Tibial nerve (tissue), 4 donors: ENCODE results near the gene DHRSX. TPM values are rescaled to one million over a fixed set of nuclear protein-coding genes. Genes with fewer than 3 reads are reported as not detected.
A peak's percentile ranks its signal among the peaks of the same experiment; 100 is the strongest.
"Not testable (repeated sequence)": the region's sequence is repeated elsewhere in the genome, so short reads cannot be mapped to it uniquely, and the experiment has no call there.

Experiments
- DNase-seq, 2 donors: peaks; one replicate each; pipeline ENCODE4 v3.0.0-alpha.2; 2019; ENCODE audit warnings: low spot score in 2 of 2
- H3K27ac ChIP-seq, 4 donors: fragments of 200-600 bp; sonication (generic) in 3 of 4; one replicate each; pipeline ENCODE4 v1.5.1; 2017 to 2019; ENCODE audit warnings: mild to moderate bottlenecking in 1 of 4
- H3K27me3 ChIP-seq, 2 donors: fragments of 200-600 bp; sonication (generic) in 1 of 2; one replicate each; pipeline versions ENCODE4 v1.5.1 to v1.6.0; 2017 to 2019
- H3K36me3 ChIP-seq, 3 donors: fragments of 200-600 bp; sonication (generic); one replicate each; pipeline ENCODE4 v1.5.1; 2018 to 2019
- H3K4me1 ChIP-seq, 4 donors: fragments of 200-600 bp; sonication (generic) in 3 of 4; one replicate each; pipeline ENCODE4 v1.5.1; 2017 to 2019
- H3K4me3 ChIP-seq, 4 donors: fragments of 200-600 bp; sonication (generic) in 3 of 4; one replicate each; pipeline ENCODE4 v1.5.1; 2017 to 2019; ENCODE audit warnings: mild to moderate bottlenecking in 1 of 4, moderate library complexity in 1 of 4
- H3K9me3 ChIP-seq, 4 donors: fragments of 200-600 bp; sonication (generic) in 3 of 4; one replicate each; pipeline ENCODE4 v1.5.1; 2017 to 2019
- EP300 ChIP-seq, 2 donors: sonication (generic); formaldehyde crosslinking; IDR thresholded peaks; one replicate each; pipeline ENCODE4 v1.6.1; 2017; ENCODE audit warnings: antibody characterized with exemption in 2 of 2, mild to moderate bottlenecking in 1 of 2
- POLR2A ChIP-seq, 2 donors: fragments of 450-650 bp; IDR thresholded peaks; one replicate each; pipeline ENCODE4 v1.6.1; 2017; ENCODE audit warnings: antibody characterized with exemption in 2 of 2, mild to moderate bottlenecking in 2 of 2, moderate library complexity in 2 of 2
- WGBS, 2 donors: methylation state at CpG; one replicate each; pipeline ENCODE4 v1.1.5; 2018; 5-methylcytosine and 5-hydroxymethylcytosine counted together
- total RNA-seq, 4 donors: library from RNA; depleted of rRNA; stranded (reverse); fragments of >200 nt; gene quantifications; one replicate each; pipeline ENCODE4 v1.1.0, GENCODE V29; 2016
- TF ChIP-seq, protein P1 (sequence below), 5 experiments: fragments of 200-600 bp in 3 of 5; fragments of 450-650 bp in 2 of 5; sonication (generic) in 3 of 5; IDR thresholded peaks; one replicate each; pipeline ENCODE4 v1.5.1; 2016 to 2019; ENCODE audit warnings: antibody characterized with exemption in 5 of 5, mild to moderate bottlenecking in 3 of 5, moderate library complexity in 2 of 5

Gene DHRSX
- total RNA-seq, 4 donors from 2014 or later, result 20.3 to 44.3 (median 31.7) TPM

DNA sequence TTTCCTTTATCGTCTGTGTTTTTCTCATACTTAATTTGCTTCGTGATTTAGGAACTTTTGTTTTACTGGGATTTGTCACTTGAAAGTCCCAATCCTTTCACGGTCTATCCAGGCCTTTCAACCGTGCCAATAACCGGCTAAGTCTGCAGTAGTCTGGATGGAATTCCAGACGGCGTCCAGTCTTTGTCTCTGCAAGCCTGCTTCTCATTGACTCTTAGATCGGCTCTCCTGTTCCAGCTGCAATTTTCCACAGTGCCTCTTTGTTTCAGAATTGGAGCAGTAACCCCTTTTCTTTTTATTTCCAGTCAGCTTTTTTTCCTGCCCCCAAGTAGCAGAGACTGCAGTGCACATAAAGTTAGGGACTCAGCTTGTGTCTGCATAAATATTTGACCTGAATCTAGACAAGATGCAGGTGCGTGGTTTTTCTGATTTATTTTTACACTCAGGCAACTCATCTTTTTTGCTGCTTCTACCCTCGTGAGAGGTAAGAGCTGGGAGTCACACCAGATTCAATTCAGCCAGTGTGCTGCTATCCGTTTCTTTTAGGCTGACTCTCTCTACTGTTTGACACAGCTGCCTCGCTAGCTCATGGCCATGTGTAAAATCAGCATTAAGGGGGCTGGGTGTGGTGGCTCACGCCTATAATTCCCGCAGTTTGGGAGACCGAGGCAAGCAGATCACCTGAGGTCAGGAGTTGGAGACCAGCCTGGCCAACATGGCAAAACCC, 37.4 kb upstream of the DHRSX start:
- H3K4me1 ChIP-seq, result peaks cover 0 to 20% (median 0%) of the 10 kb centered on the region in 4 donors
- WGBS, 2 donors, result 32 to 35% methylated on average over 15 of the region's 15 CpGs
- DNase-seq, result peak in 1 of 2 donors; percentile 14
- H3K36me3 ChIP-seq, result no peaks in the 10 kb centered on the region
- H3K27me3 ChIP-seq, result no peaks in the 10 kb centered on the region
- H3K9me3 ChIP-seq, result no peaks in the 10 kb centered on the region
- TF ChIP-seq, protein P1, sequence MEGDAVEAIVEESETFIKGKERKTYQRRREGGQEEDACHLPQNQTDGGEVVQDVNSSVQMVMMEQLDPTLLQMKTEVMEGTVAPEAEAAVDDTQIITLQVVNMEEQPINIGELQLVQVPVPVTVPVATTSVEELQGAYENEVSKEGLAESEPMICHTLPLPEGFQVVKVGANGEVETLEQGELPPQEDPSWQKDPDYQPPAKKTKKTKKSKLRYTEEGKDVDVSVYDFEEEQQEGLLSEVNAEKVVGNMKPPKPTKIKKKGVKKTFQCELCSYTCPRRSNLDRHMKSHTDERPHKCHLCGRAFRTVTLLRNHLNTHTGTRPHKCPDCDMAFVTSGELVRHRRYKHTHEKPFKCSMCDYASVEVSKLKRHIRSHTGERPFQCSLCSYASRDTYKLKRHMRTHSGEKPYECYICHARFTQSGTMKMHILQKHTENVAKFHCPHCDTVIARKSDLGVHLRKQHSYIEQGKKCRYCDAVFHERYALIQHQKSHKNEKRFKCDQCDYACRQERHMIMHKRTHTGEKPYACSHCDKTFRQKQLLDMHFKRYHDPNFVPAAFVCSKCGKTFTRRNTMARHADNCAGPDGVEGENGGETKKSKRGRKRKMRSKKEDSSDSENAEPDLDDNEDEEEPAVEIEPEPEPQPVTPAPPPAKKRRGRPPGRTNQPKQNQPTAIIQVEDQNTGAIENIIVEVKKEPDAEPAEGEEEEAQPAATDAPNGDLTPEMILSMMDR (IDR thresholded peaks at IDR 0.05), result no peak
- TF ChIP-seq POLR2A (IDR thresholded peaks at IDR 0.05) (no peak), EP300 (IDR thresholded peaks at IDR 0.05) (no peak)
- H3K27ac ChIP-seq, result no peak overlapping the region
- no peak overlapping the region for H3K4me3 ChIP-seq

DNA sequence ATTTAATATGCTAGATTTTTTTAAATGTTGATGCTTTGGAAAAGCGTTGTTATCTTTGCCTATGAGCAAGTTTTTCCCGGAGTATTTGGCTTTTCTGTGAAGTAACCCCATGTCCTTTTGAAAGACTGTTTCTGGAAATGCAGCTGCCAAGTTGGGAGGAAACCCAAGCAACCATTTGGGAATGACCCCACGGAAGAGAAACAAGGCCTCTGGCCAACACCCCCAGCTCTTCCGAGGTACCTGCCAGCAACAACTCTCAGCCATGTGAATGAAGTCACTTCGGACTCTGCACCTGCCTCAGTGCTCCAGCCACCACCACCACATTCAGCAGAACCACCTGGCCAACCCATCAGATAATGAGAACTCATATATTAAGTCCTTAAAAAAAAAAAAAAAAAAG, 36.2 kb upstream of the DHRSX start:
- peaks cover 0 to 20% (median 0%) of the 10 kb centered on the region in 4 donors for H3K4me1 ChIP-seq
- no peak overlapping the region for H3K4me3 ChIP-seq
- TF ChIP-seq, protein P1 (IDR thresholded peaks at IDR 0.05), result no peak
- TF ChIP-seq POLR2A (IDR thresholded peaks at IDR 0.05) (no peak), EP300 (IDR thresholded peaks at IDR 0.05) (no peak)
- H3K27me3 ChIP-seq, result peaks cover 0 to 6% of the 10 kb centered on the region in 2 donors
- 38 to 39% methylated on average over 5 of the region's 5 CpGs for WGBS, 2 donors
- DNase-seq, result peak in 1 of 2 donors; percentile 6
- no peak overlapping the region for H3K27ac ChIP-seq
- no peaks in the 10 kb centered on the region for H3K9me3 ChIP-seq
- H3K36me3 ChIP-seq, result no peaks in the 10 kb centered on the region

DNA sequence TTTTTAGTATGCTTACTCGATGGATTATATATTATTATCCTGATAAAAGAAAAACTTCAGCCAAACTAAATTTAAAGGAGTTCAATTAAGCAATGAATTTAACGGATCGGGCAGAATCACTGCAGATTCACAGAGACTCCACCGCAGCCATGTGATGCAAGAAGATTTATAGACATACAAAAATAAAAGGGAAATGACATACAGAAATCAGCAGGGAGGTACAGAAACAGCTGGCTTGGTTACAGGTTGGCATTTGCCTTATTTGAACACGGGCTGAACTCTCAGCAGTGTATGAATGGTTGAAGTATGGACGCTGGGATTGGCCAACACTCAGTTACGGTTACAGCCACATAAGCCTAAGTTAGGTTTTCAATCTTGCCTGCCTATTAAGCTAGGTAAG, 35.4 kb upstream of the DHRSX start:
- no peaks in the 10 kb centered on the region for H3K9me3 ChIP-seq
- no peaks in the 10 kb centered on the region for H3K36me3 ChIP-seq
- 89 to 93% methylated on average over 7 of the region's 7 CpGs for WGBS, 2 donors
- H3K27me3 ChIP-seq, result peaks cover 0 to 6% of the 10 kb centered on the region in 2 donors
- peaks cover 0 to 20% (median 0%) of the 10 kb centered on the region in 4 donors for H3K4me1 ChIP-seq
- H3K27ac ChIP-seq, result no peak overlapping the region
- no peak for DNase-seq
- TF ChIP-seq, protein P1 (IDR thresholded peaks at IDR 0.05), result no peak
- no peak for TF ChIP-seq POLR2A (IDR thresholded peaks at IDR 0.05)
- TF ChIP-seq EP300 (IDR thresholded peaks at IDR 0.05), result no peak
- H3K4me3 ChIP-seq, result no peak overlapping the region

DNA sequence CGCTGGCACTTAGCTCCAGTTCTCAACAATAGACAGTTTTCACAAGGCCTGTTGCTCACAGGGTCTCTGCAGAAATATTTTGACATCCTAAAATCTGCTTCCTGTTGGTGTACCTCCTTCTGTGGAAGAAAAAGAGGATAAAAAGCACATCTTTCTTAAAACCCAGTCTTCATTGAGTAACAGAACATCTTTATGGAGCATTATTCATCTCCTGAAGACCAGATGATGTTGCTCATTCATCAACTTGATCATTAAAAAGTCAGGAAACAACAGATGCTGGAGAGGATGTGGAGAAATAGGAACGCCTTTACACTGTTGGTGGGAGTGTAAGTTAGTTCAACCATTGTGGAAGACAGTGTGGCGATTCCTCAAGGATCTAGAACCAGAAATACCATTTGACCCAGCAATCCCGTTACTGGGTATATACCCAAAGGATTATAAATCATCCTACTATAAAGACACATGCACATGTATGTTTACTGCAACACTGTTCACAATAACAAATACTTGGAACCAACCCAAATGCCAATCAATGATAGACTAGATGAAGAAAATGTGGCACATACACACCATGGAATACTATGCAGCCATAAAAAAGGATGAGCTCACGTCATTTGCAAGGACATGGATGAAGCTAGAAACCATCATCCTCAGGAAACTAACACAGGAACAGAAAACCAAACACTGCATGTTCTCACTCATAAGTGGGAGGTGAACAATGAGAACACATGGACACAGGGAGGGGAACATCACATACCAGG, 33.7 kb upstream of the DHRSX start:
- H3K36me3 ChIP-seq, H3K27ac ChIP-seq, H3K4me3 ChIP-seq, H3K27me3 ChIP-seq, DNase-seq, H3K9me3 ChIP-seq: not testable (repeated sequence)
- peaks cover 0 to 20% (median 0%) of the 10 kb centered on the region in 4 donors for H3K4me1 ChIP-seq
- 57 to 63% methylated on average over 5 of the region's 5 CpGs for WGBS, 2 donors

DNA sequence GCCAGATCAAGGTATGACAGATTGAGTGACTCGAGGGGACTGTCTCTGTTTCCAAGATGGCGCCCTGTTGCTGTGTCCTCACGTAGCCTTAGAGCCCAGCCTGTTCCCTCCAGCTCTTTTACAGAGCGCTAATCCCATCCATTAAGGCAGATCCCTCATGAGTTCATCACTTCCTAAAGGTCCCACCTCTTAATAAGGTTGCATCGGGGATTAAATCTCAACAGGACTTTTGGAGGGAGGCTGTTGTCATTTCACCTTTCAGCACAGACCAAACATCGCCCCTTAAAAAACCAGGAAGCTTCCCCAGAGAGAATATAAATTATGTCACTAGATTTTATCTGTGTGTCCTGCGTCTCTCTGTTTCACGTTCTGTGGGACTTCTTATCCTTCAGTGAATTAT, 32.6 kb upstream of the DHRSX start:
- H3K4me1 ChIP-seq, result peaks cover 0 to 16% (median 0%) of the 10 kb centered on the region in 4 donors
- H3K9me3 ChIP-seq, result no peaks in the 10 kb centered on the region
- H3K4me3 ChIP-seq, result no peak overlapping the region
- no peak overlapping the region for H3K27ac ChIP-seq
- no peak for DNase-seq
- no peaks in the 10 kb centered on the region for H3K36me3 ChIP-seq
- TF ChIP-seq, protein P1 (IDR thresholded peaks at IDR 0.05), result no peak
- TF ChIP-seq EP300 (IDR thresholded peaks at IDR 0.05) (no peak), POLR2A (IDR thresholded peaks at IDR 0.05) (no peak)
- WGBS, 2 donors, result 46 to 50% methylated on average over 8 of the region's 8 CpGs
- H3K27me3 ChIP-seq, result peaks cover 0 to 6% of the 10 kb centered on the region in 2 donors
